ENCODE results near the gene ZBTB7A. TPM values are rescaled to one million over a fixed set of nuclear protein-coding genes. Genes with fewer than 3 reads are reported as not detected.

Gene ZBTB7A
- total and polyA plus RNA-seq, 7 experiments from 2014 or later, result 15.3 to 76.0 (median 49.1) TPM

- CTCF ChIA-PET, result no interaction called here
- H3K4me1 Mint-ChIP-seq, result peaks cover 0 to 7% (median 3%) of the 10 kb centered on the region in 7 donors
- POLR2A ChIA-PET, result interaction anchor here (0.6 kb wide), 1 partner anchor 104 kb away, joined by 3 read pairs; no protein-coding TSS in a partner anchor
- ATAC-seq (peak; percentile 12), DNase-seq (no peak)
- H3K36me3 Mint-ChIP-seq, result peaks cover 0 to 11% (median 0%) of the 10 kb centered on the region in 5 donors
- no peaks in the 10 kb centered on the region for H3K4me1 ChIP-seq (ENCODE audit: control insufficient read depth in 2 of 2, insufficient read depth in 2 of 2, low read length in 2 of 2)
- no peak overlapping the region for H3K4me3 Mint-ChIP-seq
- no peak overlapping the region for H3K27ac ChIP-seq (ENCODE audit: low read depth, low read length)
- H3K4me3 ChIP-seq (ENCODE audit: low read length), result no peak overlapping the region
- intact Hi-C loops (cut with micrococcal nuclease), result no loop called here
- no peaks in the 10 kb centered on the region for H3K9me3 Mint-ChIP-seq
- H3K36me3 ChIP-seq (ENCODE audit: control insufficient read depth in 2 of 3, insufficient read depth in 3 of 3, low read length in 3 of 3), result peaks cover 0 to 61% (median 0%) of the 10 kb centered on the region in 3 experiments
- H3K27ac Mint-ChIP-seq, result no peak overlapping the region
- no peaks in the 10 kb centered on the region for H3K9me3 ChIP-seq (ENCODE audit: control insufficient read depth in 2 of 3, low read length in 3 of 3)
- no peaks in the 10 kb centered on the region for H3K27me3 Mint-ChIP-seq
- no peaks in the 10 kb centered on the region for H3K27me3 ChIP-seq (ENCODE audit: control insufficient read depth in 2 of 2, insufficient read depth in 2 of 2, low read length in 2 of 2)
These were observed 30.0 kb downstream of the ZBTB7A start for GRCh38 chr19:4036576-4037300.

DNA sequence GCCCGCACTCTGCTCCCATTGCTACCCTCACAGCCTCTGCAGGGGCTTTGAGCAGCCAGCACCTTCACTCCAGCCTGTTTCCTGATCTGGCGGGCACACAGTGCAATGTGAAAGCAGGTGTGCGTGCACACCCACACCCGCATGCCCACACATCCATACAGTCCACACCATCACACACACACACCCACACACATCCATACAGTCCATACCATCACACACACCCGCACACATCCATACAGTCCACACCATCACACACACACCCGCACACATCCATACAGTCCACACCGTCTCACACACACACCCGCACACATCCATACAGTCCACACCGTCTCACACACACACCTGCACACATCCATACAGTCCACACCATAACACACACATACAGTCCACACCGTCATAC is 31.1 kb downstream of the ZBTB7A start:
- CTCF ChIA-PET, result no interaction called here
- H3K4me1 Mint-ChIP-seq, result peaks cover 0 to 7% (median 3%) of the 10 kb centered on the region in 7 donors
- no peaks in the 10 kb centered on the region for H3K27me3 ChIP-seq (ENCODE audit: control insufficient read depth in 2 of 2, insufficient read depth in 2 of 2, low read length in 2 of 2)
- H3K4me1 ChIP-seq (ENCODE audit: control insufficient read depth in 2 of 2, insufficient read depth in 2 of 2, low read length in 2 of 2), result no peaks in the 10 kb centered on the region
- H3K27ac ChIP-seq (ENCODE audit: low read depth, low read length), result no peak overlapping the region
- ATAC-seq (peak; percentile 23), DNase-seq (no peak)
- POLR2A ChIA-PET, result no interaction called here
- H3K9me3 Mint-ChIP-seq, result no peaks in the 10 kb centered on the region
- peaks cover 0 to 73% (median 0%) of the 10 kb centered on the region in 3 experiments for H3K36me3 ChIP-seq (ENCODE audit: control insufficient read depth in 2 of 3, insufficient read depth in 3 of 3, low read length in 3 of 3)
- H3K4me3 ChIP-seq (ENCODE audit: low read length), result no peak overlapping the region
- intact Hi-C loops (cut with micrococcal nuclease), result no loop called here
- H3K9me3 ChIP-seq (ENCODE audit: control insufficient read depth in 2 of 3, low read length in 3 of 3), result no peaks in the 10 kb centered on the region
- no peak overlapping the region for H3K4me3 Mint-ChIP-seq
- H3K27me3 Mint-ChIP-seq, result no peaks in the 10 kb centered on the region
- H3K27ac Mint-ChIP-seq, result no peak overlapping the region
- H3K36me3 Mint-ChIP-seq, result peaks cover 0 to 10% (median 0%) of the 10 kb centered on the region in 5 donors

- no peaks in the 10 kb centered on the region for H3K27me3 Mint-ChIP-seq
- ATAC-seq (no peak), DNase-seq (no peak)
- H3K27ac Mint-ChIP-seq, result peak overlapping the region in 2 of 9 donors; percentile 43 to 52
- Histone ChIP-seq H3K27me3 (ENCODE audit: control insufficient read depth in 2 of 2, insufficient read depth in 2 of 2, low read length in 2 of 2) (no peaks in the 10 kb centered on the region), H3K4me1 (ENCODE audit: control insufficient read depth in 2 of 2, insufficient read depth in 2 of 2, low read length in 2 of 2) (no peaks in the 10 kb centered on the region), H3K9me3 (ENCODE audit: control insufficient read depth in 2 of 3, low read length in 3 of 3) (no peaks in the 10 kb centered on the region), H3K36me3 (ENCODE audit: control insufficient read depth in 2 of 3, insufficient read depth in 3 of 3, low read length in 3 of 3) (peaks cover 0 to 74% (median 0%) of the 10 kb centered on the region in 3 experiments), H3K27ac (ENCODE audit: low read depth, low read length) (no peak overlapping the region), H3K4me3 (ENCODE audit: low read length) (no peak overlapping the region)
- H3K9me3 Mint-ChIP-seq, result no peaks in the 10 kb centered on the region
- H3K4me1 Mint-ChIP-seq, result peaks cover 0 to 4% (median 0%) of the 10 kb centered on the region in 7 donors
- POLR2A ChIA-PET, result no interaction called here
- CTCF ChIA-PET, result no interaction called here
- no peak overlapping the region for H3K4me3 Mint-ChIP-seq
- intact Hi-C loops (cut with micrococcal nuclease), result no loop called here
- peaks cover 0 to 7% (median 0%) of the 10 kb centered on the region in 5 donors for H3K36me3 Mint-ChIP-seq
These were observed 31.6 kb downstream of the ZBTB7A start for GRCh38 chr19:4035018-4035566.

DNA sequence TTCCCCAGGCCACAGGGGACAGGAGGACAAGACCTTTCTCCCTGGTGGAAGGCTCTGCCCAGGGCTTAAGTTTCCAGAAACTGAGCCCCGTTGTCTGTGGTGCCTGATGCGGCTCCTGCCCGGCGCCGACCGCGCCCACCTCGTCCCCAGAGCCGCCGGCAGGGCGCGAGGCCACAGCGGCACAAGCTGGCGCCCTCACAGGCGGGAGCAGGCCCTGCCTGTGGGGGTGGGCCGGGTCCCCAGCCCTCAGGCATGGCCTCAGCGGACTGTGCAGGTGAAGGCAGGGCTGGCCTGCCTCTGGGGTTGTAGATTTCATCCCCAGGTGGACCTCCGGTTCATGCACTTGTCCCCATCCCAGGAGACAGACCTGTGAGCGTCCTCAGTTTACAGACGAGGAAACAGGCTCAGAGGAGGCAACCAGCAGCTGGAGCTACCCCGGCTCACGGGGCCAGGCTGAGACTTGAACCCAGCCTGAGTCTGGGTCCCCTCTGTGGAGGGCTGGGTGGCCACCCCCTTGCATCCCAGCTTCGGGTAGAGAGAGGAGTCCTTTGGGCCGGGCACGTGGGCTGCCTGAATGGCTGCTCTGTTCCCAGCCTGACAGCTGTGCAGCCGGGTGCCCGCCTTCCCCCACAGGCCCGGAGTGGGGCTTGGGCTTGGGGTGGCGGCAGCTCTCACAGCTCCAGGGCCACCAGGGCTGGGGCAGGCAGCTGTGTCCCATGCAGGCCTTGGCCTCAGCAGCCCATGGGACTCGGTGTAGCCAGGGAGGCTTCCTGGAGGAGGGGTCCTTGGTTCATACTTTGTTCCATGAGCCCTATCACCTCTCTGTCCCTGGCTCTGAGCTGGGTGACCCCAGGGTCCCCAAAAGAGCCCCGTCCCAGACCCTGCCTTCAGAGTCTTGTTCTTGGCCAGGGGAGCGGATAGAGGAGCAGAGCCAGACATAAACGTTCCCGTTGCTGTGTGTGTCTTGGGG is 32.4 kb downstream of the ZBTB7A start:
- Mint-ChIP-seq H3K4me3 (no peak overlapping the region), H3K27me3 (no peaks in the 10 kb centered on the region), H3K9me3 (no peaks in the 10 kb centered on the region), H3K27ac (peak overlapping the region in 2 of 9 donors; percentile 43 to 52), H3K36me3 (peaks cover 0 to 5% (median 0%) of the 10 kb centered on the region in 5 donors), H3K4me1 (no peaks in the 10 kb centered on the region)
- ChIA-PET CTCF (no interaction called here), POLR2A (interaction anchor here (0.9 kb wide), 1 partner anchor 48 kb away, joined by 4 read pairs; no protein-coding TSS in a partner anchor)
- Histone ChIP-seq H3K36me3 (ENCODE audit: control insufficient read depth in 2 of 3, insufficient read depth in 3 of 3, low read length in 3 of 3) (peaks cover 0 to 77% (median 0%) of the 10 kb centered on the region in 3 experiments), H3K27ac (ENCODE audit: low read depth, low read length) (no peak overlapping the region), H3K27me3 (ENCODE audit: control insufficient read depth in 2 of 2, insufficient read depth in 2 of 2, low read length in 2 of 2) (no peaks in the 10 kb centered on the region), H3K9me3 (ENCODE audit: control insufficient read depth in 2 of 3, low read length in 3 of 3) (no peaks in the 10 kb centered on the region), H3K4me1 (ENCODE audit: control insufficient read depth in 2 of 2, insufficient read depth in 2 of 2, low read length in 2 of 2) (no peaks in the 10 kb centered on the region), H3K4me3 (ENCODE audit: low read length) (no peak overlapping the region)
- DNase-seq, result no peak
- no peak for ATAC-seq
- intact Hi-C loops (cut with micrococcal nuclease), result no loop called here

- POLR2A ChIA-PET, result no interaction called here
- Mint-ChIP-seq H3K36me3 (peaks cover 0 to 4% (median 0%) of the 10 kb centered on the region in 5 donors), H3K4me3 (no peak overlapping the region), H3K4me1 (no peaks in the 10 kb centered on the region), H3K9me3 (no peaks in the 10 kb centered on the region), H3K27ac (no peak overlapping the region), H3K27me3 (no peaks in the 10 kb centered on the region)
- DNase-seq (no peak), ATAC-seq (no peak)
- intact Hi-C loops (cut with micrococcal nuclease), result no loop called here
- H3K27ac ChIP-seq (ENCODE audit: low read depth, low read length), result no peak overlapping the region
- CTCF ChIA-PET, result no interaction called here
- no peaks in the 10 kb centered on the region for H3K9me3 ChIP-seq (ENCODE audit: control insufficient read depth in 2 of 3, low read length in 3 of 3)
- H3K27me3 ChIP-seq (ENCODE audit: control insufficient read depth in 2 of 2, insufficient read depth in 2 of 2, low read length in 2 of 2), result no peaks in the 10 kb centered on the region
- H3K36me3 ChIP-seq (ENCODE audit: control insufficient read depth in 2 of 3, insufficient read depth in 3 of 3, low read length in 3 of 3), result peaks cover 0 to 87% (median 0%) of the 10 kb centered on the region in 3 experiments
- no peaks in the 10 kb centered on the region for H3K4me1 ChIP-seq (ENCODE audit: control insufficient read depth in 2 of 2, insufficient read depth in 2 of 2, low read length in 2 of 2)
- no peak overlapping the region for H3K4me3 ChIP-seq (ENCODE audit: low read length)
These were observed 33.4 kb downstream of the ZBTB7A start for GRCh38 chr19:4033028-4033956.

DNA sequence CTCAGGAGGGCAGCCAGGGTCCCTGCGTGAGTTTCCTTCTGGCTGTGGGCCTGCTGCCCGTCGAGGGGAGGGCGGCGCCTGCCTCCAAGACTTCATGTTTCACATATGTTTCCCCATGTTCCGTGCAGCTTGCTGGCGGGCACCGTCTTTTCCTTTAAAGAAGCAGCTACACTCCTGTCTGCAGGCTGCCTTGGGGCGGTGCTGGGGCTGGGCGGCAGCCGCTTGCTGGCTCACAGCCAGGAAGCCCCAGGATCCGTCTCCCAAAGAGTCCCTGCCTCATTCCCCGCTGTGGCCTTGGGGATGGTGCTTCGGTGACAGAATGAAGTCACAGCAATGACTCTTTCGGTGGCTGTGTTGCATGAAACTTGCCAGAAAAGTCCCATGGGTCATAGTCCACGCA is 34.3 kb downstream of the ZBTB7A start:
- Histone ChIP-seq H3K4me3 (ENCODE audit: low read length) (no peak overlapping the region), H3K27ac (ENCODE audit: low read depth, low read length) (no peak overlapping the region), H3K4me1 (ENCODE audit: control insufficient read depth in 2 of 2, insufficient read depth in 2 of 2, low read length in 2 of 2) (no peaks in the 10 kb centered on the region), H3K9me3 (ENCODE audit: control insufficient read depth in 2 of 3, low read length in 3 of 3) (no peaks in the 10 kb centered on the region), H3K27me3 (ENCODE audit: control insufficient read depth in 2 of 2, insufficient read depth in 2 of 2, low read length in 2 of 2) (no peaks in the 10 kb centered on the region), H3K36me3 (ENCODE audit: control insufficient read depth in 2 of 3, insufficient read depth in 3 of 3, low read length in 3 of 3) (peaks cover 0 to 90% (median 0%) of the 10 kb centered on the region in 3 experiments)
- H3K4me3 Mint-ChIP-seq, result no peak overlapping the region
- H3K27me3 Mint-ChIP-seq, result no peaks in the 10 kb centered on the region
- H3K36me3 Mint-ChIP-seq, result peaks cover 0 to 3% (median 0%) of the 10 kb centered on the region in 5 donors
- intact Hi-C loops (cut with micrococcal nuclease), result no loop called here
- no peak for ATAC-seq
- ChIA-PET CTCF (interaction anchor here (0.5 kb wide), 1 partner anchor 487 kb away, joined by 3 read pairs; no protein-coding TSS in a partner anchor), POLR2A (no interaction called here)
- H3K9me3 Mint-ChIP-seq, result peaks cover 0 to 1% (median 0%) of the 10 kb centered on the region in 11 donors
- H3K27ac Mint-ChIP-seq, result no peak overlapping the region
- no peak for DNase-seq
- H3K4me1 Mint-ChIP-seq, result peaks cover 0 to 1% (median 0%) of the 10 kb centered on the region in 7 donors

All from naive thymus-derived CD4-positive, alpha-beta T cell (primary cell).